Measurements from ENCODE around the gene CMBL.
"Not testable (repeated sequence)": the region's sequence is repeated elsewhere in the genome, so short reads cannot be mapped to it uniquely, and the experiment has no call there.

CMBL gene

DNA sequence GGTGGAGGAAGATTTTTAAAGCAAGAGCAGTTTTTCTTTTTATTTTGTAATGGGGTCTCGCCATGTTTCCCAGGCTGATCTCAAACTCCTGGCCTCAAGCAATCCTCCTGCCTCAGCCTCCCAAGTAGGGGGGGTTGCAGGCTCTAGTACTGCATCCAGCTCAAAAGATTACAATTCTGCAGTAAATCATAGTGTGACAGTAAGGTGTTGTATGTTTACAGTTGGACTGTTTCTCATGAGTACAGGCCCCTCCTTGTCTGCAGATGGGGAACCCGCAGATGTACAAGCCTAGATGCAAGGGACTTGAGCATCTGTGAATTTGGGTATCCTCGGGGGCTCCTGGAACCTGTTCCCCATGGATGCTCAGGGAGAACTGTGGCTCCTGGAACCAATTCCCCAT lies 54.3 kb downstream of the CMBL start:
- no peak for DNase-seq

DNA sequence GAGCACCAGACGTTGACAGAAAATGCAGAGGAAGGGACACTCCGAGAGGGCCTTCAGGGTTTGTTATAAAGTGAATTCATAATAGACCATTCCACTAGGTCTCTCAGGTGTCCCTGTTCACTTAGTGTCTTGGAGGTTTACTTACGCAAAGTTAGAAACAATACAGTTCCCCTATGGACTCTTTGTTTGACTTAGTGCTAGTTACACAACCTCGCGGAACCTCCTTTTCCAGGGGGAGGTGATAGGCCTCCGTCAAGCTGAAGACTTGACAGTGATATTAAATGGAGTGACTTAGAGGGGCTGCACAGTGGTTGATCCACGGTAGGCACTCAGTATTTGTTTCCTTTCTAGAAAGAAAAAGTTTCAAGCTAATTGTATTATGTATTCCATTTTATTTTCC lies 56.3 kb downstream of the CMBL start:
- no peak for DNase-seq

DNA sequence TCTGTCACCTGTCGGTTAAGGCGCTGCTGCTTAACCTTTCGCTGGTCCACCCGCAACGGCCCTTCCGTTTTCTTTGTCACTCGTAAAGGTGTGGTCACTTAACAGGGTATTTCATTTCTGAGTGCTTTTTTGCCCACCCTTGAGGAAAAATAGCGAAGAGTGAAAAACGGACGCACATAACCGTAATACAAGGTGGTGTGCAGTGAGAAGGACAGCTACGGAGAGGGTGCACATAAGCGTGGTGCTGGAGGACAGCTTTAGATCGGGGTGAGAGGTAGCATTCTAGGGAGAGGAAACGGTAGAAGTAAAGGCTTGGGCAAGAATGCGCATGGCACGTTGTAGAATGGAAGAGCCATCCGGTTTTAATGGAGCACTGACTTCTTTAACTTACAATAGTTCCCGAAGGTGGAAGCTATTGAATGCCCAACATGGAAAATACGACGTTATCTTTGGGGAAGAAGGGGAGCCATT lies 56.9 kb downstream of the CMBL start:
- DNase-seq = no peak

DNA sequence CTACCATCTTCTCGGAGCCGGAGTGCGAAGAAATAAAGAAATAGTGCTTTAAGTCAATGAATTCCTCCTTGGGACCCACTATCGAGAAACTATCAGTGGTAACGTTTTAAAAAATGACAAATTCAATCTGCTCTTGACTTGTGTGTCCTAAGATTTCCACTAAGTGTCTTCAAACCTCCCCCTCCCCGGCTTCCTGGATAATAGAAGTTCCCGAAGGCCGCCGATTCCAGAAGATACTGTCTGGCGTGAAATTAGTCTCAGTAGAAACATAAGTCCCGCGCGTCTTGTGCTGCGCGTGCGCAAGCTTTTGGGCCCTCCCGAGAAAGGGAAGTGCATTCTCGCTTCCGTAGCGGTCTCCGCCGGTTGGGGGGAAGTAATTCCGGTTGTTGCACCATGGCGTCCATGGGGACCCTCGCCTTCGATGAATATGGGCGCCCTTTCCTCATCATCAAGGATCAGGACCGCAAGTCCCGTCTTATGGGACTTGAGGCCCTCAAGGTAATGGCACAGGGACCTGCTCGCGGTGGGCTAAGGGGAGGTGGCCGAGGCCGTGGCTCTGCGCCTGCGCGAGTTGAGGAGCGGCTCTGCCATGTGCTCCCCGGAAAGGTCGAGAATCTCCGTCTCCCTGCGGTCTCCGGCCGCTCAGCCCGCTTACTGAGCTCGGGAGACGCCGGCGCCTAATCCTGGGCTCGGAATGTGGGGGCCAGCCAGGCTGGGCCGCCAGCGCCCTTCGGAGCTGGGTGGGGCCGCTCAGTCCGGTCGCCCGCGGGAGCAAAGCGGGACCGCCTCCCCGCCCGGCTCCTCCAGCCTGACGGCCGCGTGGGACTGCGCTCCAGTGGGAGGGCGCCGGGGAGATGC lies 57.5 kb downstream of the CMBL start, which contains the start of gene CCT5:
CCT5 (plus strand) TSS at position 333 of the 858 bp plus-strand sequence; CDS start at position 394, 61 bp downstream.
- DNase-seq = peak; percentile 95

DNA sequence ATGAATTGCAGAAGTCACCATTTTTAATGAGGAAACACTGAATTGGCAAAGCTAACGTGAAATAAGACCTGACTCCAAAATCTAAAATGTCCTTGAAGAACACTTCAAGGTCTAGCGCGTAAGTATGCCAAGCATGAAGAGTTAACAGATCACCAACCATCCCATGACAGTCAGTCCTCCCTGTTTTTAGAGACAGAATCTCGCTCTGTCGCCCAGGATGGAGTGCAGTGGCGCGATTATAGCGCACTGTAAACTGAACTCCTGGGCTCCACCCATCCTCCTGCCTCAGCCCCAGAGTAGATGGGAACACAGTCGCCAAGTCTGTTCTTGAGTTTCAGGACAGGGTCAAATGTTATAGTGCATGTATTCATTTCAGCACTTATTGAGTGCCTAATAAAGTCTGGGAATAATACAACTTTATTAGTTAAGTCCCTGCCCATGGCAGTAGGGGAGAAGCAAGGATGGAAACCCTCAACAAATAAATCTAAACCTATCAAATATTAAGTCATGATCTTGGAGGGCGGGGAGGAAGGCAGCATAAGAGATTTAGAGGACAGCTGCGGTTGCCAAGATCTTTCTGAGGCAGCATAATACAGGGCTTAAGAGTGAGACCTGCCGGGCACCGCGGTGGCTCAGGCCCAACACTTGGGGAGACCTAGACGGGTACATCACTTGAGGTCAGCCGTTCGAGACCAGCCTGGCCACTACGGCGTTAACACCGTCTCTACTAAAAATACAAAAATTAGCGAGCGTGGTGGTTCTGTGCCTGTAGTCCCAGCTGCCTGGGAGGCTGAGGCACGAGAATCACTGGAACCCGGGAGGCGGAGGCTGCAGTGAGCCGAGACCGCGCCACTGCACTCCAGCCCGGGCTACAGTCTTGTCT lies 59.1 kb downstream of the CMBL start:
- no peak for DNase-seq

DNA sequence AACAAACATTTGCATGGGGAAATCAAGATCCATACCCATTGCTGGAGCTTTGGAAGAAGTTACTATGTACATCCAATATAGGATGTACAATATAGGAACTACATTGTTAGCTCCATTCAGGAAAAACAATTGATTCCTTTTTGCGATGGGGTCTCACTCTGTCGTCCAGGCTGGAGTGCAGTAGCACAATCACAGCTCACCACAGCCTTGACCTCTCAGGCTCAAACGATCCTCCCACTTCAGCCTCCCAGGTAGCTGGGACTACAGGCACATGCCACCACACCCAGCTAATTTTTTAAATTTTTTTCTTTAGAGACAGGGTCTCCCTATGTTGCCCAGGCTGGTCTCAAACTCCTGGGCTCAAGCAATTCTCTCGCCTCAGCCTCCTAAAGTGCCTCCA lies 60.5 kb downstream of the CMBL start:
- DNase-seq = not testable (repeated sequence)

DNA sequence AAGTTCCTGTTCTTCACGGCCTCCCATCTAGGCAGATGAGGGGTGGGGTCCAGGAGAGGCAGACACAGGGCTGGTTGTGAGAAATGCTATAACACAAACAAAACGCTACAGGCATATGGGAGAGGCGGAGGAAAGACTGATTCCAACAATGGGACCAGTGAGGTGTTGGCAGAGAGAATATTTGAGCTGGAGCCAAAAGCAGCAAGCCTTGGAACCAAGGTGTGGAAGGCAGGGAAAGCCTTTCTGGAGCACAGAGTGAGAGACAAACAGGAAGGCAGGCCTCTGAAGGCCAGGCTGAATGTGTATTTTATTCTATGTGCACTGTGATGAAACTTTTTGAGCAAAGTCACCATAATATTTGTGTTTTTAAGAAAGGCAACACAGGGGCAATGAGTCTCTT lies 60.9 kb downstream of the CMBL start:
- DNase-seq = no peak

DNA sequence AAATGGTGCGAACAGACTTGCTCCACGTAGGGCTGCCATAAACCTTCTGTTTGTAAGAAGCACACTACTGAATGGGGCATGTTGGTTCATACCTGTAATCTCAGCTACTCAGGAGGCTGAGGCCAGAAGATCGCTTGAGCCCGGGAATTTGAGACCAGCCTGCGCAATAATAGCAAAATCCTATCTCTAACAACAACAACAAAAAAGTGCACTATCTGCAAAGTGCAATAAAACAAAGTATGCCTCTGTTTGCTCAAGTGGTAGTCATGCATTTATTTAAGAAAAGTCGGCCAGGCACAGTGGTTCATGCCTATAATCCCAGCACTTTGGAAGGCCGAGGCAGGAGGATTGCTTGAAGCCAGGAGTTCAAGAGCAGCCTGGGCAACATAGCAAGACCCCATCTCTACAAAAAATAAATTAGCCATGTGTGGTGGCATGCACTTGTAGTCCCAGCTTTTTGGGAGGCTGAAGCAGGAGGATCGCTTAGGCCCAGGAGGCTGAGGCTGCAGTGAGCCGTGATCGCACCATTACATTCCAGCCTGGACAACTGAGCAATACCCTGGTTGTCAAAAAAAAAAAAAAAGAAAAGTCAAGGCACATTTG lies 63.3 kb downstream of the CMBL start:
- DNase-seq = no peak

DNA sequence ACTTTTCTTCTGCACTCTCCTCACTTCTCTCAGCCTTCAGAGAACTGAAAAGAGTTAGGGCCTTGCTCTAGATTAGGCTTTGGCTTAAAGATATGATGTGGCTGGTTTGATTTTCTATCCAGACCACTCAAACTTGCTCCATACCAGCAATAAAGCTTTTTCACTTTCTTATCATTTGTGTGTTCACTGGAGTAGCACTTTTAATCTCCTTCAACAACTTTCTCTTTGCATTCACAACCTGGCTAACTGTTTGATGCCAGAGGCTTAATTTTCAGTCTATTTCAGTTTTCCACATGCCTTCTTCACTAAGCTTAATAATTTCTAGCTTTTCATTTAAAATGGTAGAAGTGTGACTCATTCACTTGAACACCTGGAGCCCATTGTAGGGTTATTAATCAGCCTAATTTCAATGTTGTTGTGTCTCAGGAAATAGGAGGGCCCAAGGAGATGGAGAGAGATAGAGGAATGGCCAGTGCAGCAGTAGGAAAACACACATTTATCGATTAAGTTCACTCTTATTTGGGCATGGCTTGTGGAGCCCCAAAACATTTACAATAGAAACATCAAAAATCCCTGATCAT lies 64.0 kb downstream of the CMBL start:
- DNase-seq = no peak

DNA sequence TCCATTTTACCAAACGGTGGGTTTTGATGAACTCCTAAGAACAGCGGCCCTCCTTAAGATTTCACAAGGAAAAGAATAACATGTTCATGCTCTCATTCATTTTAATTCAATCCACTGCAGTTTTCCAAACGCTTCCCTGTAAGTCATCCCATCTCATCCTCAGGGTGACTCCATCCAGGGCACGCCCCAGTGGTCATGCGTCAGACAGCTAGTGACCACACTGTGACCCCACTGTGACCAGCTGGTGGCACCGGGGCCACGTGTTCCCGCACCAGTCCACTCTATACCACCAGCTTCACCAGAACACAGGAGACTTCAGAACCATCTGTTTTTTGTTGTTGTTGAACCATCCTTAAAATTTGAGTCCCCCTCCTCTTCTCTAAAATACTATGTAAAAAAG lies 72.4 kb downstream of the CMBL start:
- DNase-seq = no peak

DNA sequence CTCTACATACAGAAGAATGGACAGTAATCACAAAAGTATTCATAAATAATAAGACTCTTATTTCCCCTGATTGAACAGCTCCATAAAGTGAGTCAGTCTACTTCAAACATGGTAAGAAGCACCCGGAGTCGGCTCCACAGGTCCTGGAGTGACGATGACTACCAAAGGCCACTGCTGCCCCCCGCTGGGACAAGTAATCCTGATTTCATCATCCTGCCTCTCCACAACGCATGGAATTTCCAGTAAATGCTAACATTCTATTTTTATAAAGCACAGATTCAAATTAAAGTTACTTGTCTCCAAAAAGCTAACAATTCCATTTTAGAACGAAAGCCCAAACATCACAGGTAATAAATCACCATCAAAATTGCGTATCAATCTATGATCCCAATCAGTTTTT lies 74.2 kb downstream of the CMBL start:
- DNase-seq = peak; percentile 28

DNA sequence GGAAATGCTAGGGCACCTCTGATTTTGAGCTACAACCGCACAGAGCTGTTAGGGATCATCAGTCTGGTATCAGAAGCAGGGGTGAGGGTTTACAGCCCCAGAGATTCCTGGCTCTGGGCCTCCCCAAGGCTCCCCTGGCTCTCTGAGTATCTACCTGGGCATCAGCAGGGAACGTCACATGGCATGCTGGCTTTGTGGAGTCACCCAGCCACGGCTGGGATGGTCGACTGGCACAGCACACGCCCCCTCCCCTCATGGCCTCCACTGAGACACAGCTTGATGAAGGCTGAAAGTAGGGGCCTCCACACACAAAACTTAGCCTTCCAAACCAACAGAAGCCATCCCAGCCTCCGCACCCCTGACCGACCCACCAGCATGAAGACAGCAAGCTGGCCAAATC lies 74.7 kb downstream of the CMBL start:
- DNase-seq = no peak

DNA sequence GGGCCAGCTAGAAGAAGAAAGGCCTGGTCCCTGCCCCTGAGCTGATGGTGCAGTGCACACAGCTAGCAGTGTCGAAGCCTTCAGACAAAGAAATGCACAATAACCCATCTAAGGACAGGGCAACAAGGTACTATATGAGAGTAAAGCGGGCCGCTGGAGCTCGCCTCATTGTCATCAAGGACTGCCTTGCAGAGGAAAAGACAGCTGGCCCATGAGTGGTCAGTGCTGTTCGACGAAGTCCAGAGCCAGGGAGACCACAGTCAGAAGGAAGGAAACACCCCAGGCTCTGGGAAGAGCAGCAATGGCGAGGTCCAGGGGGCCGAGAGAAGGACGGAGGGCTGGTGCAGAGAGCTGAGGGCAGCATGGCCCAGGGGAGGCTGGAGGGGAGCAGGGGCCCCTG lies 75.3 kb downstream of the CMBL start:
- no peak for DNase-seq

DNA sequence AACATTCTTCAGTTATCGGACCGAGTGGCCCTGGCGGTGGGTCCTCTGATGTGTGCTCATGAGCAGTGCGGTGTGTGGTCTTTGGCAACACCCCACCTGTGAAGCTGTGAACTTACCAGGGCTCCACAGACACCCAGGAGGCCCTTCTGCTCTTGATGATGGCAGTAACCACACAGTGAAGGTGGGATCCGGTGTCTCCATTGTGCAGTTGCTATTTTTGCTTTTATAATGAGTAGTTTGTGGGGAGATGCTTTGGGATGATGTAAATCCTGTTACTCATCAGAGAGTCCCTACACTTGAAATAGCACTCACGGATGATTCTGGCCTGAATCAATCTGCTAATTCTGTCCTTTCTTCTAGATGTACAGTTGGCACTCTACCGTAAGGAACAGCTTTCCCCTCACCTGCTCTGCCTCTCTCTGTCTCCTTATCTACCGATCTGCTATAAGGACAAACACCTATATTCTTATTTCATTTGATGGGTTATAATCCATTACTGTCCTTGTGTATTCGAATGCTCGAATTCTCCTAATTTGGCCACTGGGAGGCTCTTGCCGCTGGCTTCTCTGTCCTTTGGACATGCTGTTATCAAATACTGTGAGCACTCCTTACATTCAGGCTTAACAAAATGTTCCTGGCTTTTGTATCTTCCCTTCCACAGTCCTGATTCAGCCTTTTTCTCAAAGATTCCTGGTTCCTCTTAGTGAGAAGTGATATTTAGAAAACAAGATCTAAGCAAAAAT lies 78.2 kb downstream of the CMBL start:
- no peak for DNase-seq

DNA sequence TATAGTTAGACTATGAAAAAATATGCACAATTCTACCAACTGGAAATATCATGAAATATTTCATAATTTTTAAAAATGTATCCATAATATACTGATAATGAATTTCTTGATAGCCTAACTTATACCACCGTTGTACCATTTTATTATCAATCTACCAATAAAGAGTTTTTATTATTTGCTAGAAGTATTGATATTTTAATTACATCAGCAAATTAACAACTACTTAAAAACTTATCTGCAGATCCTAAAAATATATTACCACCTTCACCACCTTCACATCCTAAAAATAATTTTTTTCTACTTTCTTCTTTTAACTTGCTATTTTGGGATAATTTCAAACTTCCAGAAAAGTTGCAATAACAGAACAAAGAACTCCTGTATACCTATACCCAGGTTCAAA lies 79.4 kb downstream of the CMBL start:
- DNase-seq = no peak

Measured in midbrain (tissue), 1 donor.